GM12872 (cell line): ENCODE results near the gene LHX6.

Experiments used
- CTCF ChIP-seq: IDR thresholded peaks from 3 replicates; pipeline ENCODE4 v1.5.1; 2011; ENCODE audit warnings: low read depth, mild to moderate bottlenecking, low read length, moderate library complexity; ENCODE audit not compliant: insufficient read depth

The LHX6 gene

GRCh38 chr9:122225312-122226141 is 3.2 kb downstream of the LHX6 start:
- no peak for TF ChIP-seq CTCF

GRCh38 chr9:122223435-122223834 is 5.3 kb downstream of the LHX6 start:
- no peak for TF ChIP-seq CTCF

GRCh38 chr9:122222791-122223190 is 6.0 kb downstream of the LHX6 start:
- no peak for TF ChIP-seq CTCF

GRCh38 chr9:122221183-122221811 is 7.5 kb downstream of the LHX6 start:
- TF ChIP-seq CTCF = no peak

- TF ChIP-seq CTCF = no peak
Measured at GRCh38 chr9:122220673-122221182, 8.0 kb downstream of the LHX6 start.

- no peak for TF ChIP-seq CTCF
Measured at GRCh38 chr9:122219856-122220672, 8.7 kb downstream of the LHX6 start.
